Measurements from ENCODE around the gene FAM72A. TPM values are rescaled to one million over a fixed set of nuclear protein-coding genes. Genes with fewer than 3 reads are reported as not detected.
"Not testable (repeated sequence)": the region's sequence is repeated elsewhere in the genome, so short reads cannot be mapped to it uniquely, and the experiment has no call there.

Gene FAM72A
- total RNA-seq, 1 donor from 2014 or later, result 1.2 TPM

- DNase-seq; intact Hi-C loops (cut with DNase I); ATAC-seq (ENCODE audit: poor library complexity): not testable (repeated sequence)
Observed at GRCh38 chr1:206178061-206178989, 24.3 kb downstream of the FAM72A start.

GRCh38 chr1:206176114-206176502, 26.5 kb downstream of the FAM72A start:
- ATAC-seq (ENCODE audit: poor library complexity); intact Hi-C loops (cut with DNase I); DNase-seq: not testable (repeated sequence)

GRCh38 chr1:206175459-206176113, 27.1 kb downstream of the FAM72A start:
- intact Hi-C loops (cut with DNase I); DNase-seq: not testable (repeated sequence)
- ATAC-seq (ENCODE audit: poor library complexity), result peak; percentile 60

- DNase-seq; intact Hi-C loops (cut with DNase I): not testable (repeated sequence)
- peak; percentile 79 for ATAC-seq (ENCODE audit: poor library complexity)
Observed at GRCh38 chr1:206174182-206174868, 28.3 kb downstream of the FAM72A start.

DNA sequence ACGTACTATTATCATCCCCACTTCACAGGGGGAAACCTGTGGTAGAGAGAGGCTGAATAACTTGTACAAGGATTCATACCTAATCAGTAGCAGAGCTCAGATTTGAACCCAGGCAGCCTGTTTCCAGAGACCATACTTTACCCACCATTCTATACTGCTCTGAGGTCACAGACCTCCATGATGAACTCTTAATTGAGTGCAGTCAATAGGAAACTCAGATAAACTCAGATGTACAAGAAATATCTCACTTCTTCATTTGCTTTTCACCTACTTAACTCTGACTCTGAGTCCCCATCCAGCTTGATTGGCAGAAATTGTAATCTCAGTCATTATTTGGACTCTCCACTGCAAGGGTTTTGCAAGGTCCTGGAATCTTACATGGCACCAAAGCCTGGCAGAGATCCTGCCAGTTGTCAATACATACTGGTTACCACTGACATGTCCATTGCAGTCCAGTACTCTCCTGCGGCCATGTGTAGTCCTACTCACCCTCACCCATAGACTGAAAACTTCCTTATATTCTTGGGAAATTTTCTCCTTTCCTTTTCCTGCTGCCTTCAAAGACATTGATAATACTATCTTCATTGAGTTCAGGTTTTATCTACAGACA, 29.4 kb downstream of the FAM72A start:
- intact Hi-C loops (cut with DNase I); DNase-seq: not testable (repeated sequence)
- ATAC-seq (ENCODE audit: poor library complexity), result peak; percentile 63

DNA sequence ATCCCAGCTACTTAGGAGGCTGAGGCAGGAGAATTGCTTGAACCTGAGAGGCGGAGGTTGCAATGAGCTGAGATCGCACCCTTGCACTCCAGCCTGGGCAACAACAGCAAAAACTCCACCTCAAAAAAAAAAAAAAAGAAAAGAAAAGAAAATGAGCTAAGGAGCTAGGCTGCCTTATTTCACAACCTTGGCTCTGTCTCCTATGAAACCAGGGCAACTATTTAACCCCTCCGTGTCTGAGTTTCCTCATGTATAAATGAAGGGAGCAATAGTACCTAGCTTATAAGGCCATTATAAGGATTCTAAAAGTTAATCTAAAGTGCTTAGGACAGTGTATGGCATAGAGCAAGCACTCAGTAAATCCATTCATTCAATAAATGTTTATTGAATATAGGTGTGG, 32.8 kb downstream of the FAM72A start:
- DNase-seq; intact Hi-C loops (cut with DNase I): not testable (repeated sequence)
- peak; percentile 26 for ATAC-seq (ENCODE audit: poor library complexity)

- DNase-seq; intact Hi-C loops (cut with DNase I): not testable (repeated sequence)
- ATAC-seq (ENCODE audit: poor library complexity), result peak; percentile 84
Observed at GRCh38 chr1:206167350-206168029, 35.1 kb downstream of the FAM72A start.

DNA sequence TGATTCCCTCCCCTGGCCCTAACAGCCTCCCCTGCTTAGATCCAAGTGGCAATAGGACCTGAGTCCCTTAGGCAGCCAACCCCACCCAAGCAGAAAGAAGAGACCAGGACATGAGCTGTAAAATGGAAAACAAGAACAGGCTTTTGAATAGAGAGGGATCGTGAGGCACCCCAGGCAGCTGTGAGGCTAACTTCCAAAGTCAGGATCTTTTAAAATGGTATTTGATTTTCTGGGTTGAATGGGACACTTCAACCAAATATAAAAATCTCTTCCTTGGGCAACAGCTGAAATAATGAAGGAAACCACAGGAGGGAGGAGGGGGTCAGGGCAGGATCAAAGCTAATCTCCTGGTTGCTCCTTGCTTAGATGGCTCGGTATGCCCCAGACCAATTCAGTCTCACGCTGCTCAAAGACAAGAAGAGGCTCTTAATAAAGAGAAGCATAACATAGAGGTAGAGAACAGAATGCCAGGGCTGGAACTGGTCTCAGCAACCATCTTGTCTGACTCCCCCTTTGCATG, 56.8 kb downstream of the FAM72A start:
- no peak for ATAC-seq (ENCODE audit: poor library complexity)
- intact Hi-C loops (cut with DNase I), result no loop called here

GRCh38 chr1:206144605-206145004, 58.0 kb downstream of the FAM72A start:
- intact Hi-C loops (cut with DNase I), result no loop called here
- DNase-seq (no peak), ATAC-seq (ENCODE audit: poor library complexity) (no peak)

More for the DNA sequence above, 56.8 kb downstream of the FAM72A start:
- no peak for DNase-seq

DNA sequence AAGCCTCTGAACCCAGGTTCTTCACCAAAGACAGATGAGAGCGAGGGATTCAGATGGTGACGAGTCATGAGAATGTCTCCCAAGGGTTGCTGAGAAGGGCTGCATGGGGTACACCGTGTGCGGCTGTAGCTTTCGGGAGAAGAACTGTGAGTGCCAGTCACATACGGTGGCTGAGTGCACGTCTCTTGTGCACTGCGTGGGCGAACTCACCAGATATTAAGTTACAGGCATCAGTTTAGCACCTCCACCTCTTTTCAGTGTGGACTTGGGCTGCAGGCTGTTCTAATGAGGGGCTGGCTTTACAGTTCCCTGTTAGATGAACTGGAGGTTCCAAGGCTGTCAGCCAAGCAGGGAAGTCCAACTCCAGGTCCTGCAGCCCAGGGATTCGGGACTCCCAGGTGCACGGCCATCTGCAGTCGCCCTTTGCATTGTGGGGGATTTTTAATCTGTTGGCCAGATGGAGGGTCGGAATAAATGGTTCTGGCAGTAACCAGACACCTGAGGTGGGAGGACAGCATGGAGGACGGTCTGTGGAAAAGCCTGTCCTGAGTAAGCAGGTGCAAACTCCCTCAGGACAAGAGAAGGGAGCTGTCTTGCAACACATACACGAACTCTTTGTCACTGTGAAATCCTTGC, 59.0 kb downstream of the FAM72A start:
- no peak for ATAC-seq (ENCODE audit: poor library complexity)
- no peak for DNase-seq
- intact Hi-C loops (cut with DNase I), result no loop called here

GRCh38 chr1:206142770-206143169, 59.9 kb downstream of the FAM72A start:
- ATAC-seq (ENCODE audit: poor library complexity) (no peak), DNase-seq (no peak)
- intact Hi-C loops (cut with DNase I), result no loop called here

DNA sequence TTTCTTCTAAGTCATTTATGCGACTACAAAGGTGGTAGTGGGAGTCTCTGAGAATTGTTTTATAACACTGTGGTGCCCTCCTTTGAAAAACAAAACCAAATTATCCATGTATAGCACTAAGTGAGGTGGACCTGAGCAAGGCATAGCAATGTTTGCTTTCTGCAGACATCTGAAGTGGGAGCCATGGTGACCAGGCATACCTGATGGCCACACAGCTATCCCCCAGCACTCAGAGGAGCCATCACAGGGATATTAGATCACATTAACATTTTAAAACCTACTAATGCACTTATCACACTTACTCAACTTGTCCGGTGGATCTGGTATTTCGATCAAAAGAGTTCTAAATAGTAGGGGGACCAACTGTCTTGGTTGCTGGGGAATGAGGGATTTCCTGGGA, 60.6 kb downstream of the FAM72A start:
- intact Hi-C loops (cut with DNase I), result no loop called here
- DNase-seq (no peak), ATAC-seq (ENCODE audit: poor library complexity) (no peak)

GRCh38 chr1:206136241-206136640, 66.4 kb downstream of the FAM72A start:
- intact Hi-C loops (cut with DNase I), result no loop called here
- ATAC-seq (ENCODE audit: poor library complexity) (no peak), DNase-seq (no peak)

Other genes starting within 250 kb of the FAM72A start
- gene RAB7B, start 199.4 kb downstream of the FAM72A start, total RNA-seq, result 1.2 TPM
- not detected for gene CTSE, start 178.9 kb downstream of the FAM72A start, total RNA-seq
- gene RHEX, start 149.7 kb downstream of the FAM72A start, total RNA-seq, result 0.86 TPM
- not detected for gene AVPR1B, start 85.5 kb downstream of the FAM72A start, total RNA-seq
- 15.9 TPM for gene SRGAP2, start 702 bp upstream of the FAM72A start, total RNA-seq

All from Right ventricle myocardium superior (tissue), 1 donor.